Fibroblast of skin of left biceps (primary cell): ENCODE measurements around the gene TNS4.

Source experiments
- DNase-seq, 2 experiments: peaks; one replicate each; pipeline ENCODE4 v3.0.0-alpha.2; 2013; ENCODE audit warnings: low read depth in 2 of 2

Gene TNS4

DNA sequence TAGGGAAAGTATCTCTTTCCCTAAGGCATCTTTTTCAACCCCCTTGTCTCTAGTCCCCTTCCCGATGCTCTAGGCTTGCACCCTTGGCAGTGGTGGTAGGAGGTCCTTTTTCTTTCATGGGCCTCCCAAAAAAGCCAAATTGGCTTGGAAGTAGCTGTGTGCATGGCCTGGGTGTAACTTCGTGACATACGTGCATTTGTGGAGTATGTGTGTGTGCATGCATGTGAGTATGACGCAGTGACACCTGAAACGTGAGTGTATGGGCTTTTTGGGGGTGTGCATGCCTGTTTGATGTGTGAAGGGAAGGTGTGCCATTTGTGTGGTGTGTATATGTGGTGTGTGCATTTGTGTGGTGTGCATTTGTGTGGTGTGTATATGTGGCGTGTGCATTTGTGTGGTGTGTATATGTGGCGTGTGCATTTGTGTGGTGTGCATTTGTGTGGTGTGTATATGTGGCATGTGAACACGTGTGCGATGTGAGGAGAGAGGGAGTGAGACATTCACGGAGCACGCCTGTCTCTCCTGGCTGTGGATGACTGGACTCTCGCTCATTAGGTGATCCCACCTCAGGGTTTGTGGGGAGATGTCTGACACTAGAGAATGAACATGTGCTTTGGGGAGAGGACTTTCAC lies 42.5 kb downstream of the TNS4 start:
- DNase-seq = no peak

DNA sequence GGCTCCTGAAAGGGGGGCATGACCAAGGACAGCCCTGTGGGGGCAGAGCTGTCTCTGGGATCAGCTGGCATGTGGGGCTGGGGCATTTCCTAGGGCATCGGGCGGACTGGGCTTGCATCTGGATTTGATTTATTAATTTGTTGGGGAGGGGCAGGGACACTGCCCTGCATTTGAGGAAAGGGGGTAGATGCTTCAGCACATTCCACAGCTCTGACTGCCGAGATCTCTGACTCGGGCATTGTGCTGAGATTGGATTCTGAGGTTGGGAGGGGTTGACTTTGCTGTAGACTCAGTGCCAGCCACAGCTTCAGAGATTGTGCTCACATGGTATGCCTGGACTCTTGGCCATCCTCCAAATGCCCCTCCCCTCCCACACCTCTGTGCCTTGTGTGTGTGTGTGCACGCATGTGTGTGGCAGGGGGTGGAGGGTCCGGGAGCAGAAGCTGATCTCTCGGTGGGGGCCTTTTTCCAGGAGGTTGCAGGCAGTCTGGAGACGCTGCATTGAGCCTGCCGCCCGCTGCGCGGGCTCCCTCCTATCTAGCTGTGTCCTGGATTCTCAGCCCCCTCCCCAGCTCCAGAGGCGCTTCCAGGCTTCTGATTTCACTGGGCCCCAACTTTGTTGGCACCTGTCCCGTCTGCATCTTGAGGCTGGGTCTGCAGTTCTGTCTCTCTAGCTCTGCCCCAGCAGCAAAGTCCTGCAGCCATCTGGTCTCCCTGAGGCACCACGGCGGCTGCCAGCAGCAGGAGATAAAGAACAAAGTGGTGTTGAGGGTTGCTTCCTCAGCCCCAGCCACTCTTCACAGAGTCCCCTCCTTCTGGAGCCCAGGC lies 43.2 kb downstream of the TNS4 start:
- DNase-seq = peak; percentile 78 to 80

DNA sequence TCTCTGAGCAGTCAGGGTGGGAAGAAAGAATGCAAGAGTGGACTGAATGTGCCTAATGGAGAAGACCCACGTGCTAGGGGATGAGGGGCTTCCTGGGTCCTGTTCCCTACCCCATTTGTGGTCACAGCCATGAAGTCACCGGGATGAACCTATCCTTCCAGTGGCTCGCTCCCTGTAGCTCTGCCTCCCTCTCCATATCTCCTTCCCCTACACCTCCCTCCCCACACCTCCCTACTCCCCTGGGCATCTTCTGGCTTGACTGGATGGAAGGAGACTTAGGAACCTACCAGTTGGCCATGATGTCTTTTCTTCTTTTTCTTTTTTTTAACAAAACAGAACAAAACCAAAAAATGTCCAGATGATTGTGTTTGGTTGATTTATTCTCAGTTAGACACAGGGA lies 44.1 kb downstream of the TNS4 start:
- no peak for DNase-seq

DNA sequence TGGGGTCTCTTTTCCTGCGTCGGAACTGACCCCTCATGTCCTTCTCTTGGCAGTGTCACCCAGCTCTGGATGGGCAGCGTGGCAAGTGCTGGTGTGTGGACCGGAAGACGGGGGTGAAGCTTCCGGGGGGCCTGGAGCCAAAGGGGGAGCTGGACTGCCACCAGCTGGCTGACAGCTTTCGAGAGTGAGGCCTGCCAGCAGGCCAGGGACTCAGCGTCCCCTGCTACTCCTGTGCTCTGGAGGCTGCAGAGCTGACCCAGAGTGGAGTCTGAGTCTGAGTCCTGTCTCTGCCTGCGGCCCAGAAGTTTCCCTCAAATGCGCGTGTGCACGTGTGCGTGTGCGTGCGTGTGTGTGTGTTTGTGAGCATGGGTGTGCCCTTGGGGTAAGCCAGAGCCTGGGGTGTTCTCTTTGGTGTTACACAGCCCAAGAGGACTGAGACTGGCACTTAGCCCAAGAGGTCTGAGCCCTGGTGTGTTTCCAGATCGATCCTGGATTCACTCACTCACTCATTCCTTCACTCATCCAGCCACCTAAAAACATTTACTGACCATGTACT lies 44.9 kb downstream of the TNS4 start:
- no peak for DNase-seq

DNA sequence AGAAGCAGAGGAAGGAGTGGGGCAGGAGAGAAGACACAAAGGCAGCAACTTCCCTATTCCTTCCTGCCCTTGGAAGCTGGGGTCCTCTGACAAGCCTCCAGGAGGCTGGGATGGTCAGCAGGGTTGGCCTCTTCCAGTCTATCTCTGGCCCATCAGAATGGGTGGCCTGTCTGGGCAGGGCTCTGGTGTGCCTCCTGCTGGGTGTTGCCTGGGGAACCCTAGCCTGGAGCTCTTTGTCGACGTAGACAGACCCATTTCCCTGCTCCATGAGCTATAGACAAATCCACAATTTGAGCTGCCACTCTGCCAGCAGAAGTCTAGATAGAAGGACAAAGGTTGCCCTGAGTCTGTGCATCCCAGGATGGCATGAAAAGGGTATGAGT lies 46.8 kb downstream of the TNS4 start:
- DNase-seq = no peak

DNA sequence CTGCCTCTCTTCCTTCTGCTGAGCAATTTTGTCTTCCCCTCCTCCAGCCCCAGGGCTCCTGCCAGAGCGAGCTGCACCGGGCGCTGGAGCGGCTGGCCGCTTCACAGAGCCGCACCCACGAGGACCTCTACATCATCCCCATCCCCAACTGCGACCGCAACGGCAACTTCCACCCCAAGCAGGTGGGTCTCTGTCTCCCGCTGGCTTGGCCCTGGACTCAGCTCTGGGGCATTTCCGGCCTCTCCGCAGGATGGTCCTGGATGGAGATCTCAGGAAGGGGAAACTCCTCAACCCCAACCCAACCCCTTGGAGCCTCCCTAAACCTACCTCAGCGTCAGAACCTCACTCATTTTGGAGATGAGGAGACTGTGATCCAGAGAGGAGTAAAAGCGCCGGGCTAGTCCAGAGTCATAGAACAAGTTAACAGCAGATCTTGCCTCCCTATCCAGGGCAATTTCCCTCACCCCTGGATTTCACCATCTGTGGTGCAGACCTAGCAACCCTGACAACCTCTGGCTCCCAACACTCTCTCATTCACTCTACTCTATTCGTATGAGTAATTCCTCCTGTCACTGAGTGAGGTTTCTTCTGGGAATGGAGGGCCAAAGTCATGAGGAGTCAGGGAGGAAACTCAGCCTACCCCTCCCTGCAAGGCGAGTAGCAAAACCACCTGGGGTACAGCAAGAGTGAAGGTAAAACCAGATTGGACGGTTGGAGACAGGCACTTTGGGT lies 47.4 kb downstream of the TNS4 start:
- no peak for DNase-seq

DNA sequence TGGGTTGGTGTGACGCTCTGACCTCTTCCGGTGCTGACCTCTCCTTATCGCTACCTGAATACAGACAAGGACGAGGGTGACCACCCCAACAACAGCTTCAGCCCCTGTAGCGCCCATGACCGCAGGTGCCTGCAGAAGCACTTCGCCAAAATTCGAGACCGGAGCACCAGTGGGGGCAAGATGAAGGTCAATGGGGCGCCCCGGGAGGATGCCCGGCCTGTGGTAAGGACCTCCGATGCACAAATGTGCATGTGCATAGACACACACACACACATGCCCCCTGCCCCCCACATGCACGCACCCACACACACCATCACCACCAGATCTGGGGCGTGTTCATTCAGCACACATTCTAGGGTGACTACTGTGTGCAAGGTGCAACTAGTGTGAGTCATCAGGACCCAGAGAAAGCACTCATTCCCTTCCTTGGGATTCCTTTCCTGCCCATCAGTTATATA lies 48.5 kb downstream of the TNS4 start:
- DNase-seq = no peak

DNA sequence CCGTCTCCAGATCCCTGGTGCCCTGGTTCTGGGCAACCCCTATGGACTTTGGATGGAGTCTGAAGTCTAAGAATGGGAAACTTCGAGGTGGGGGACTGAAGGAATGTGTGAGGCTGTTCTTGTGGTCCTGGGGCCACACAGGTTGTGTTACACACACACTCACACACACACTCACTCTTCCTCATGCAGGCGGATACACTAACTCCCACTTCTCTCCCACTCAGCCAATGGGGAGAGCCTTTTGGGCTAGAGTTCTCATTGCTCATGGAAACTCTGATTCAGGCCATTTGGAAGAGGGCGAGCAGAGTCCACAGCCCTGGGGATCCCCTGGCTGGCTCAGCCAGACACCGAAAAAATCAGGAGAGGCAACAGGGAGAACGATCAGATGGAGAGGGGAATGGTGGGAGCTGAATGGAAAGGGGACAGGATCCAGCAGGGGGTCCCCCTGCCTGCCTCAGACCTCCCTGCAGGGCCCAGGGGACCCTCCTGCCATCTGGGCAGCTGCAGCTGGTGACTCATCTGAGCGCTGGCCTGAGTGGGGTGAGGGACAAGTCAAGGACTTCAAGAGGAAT lies 49.1 kb downstream of the TNS4 start:
- DNase-seq = peak; percentile 73 to 75

DNA sequence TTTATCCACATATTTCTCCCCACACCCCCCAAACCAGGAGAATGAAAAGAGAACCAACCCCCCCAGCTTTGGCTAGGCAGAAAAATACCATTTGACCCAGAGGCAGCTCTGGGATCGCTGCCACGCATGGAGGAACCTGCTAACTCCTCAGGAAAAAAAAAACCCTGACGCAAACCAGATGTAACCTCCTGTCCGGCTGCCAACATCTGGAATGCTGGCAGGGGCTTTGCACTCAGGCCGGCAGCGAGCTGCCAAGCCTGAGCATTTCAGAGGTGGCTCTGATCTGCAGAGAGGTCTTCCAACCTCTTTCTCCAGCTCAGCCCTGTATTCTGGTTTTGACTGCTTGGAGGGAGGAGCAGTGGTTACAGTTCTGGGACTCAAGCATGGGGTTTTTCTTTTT lies 50.0 kb downstream of the TNS4 start:
- DNase-seq = peak; percentile 88 to 90

DNA sequence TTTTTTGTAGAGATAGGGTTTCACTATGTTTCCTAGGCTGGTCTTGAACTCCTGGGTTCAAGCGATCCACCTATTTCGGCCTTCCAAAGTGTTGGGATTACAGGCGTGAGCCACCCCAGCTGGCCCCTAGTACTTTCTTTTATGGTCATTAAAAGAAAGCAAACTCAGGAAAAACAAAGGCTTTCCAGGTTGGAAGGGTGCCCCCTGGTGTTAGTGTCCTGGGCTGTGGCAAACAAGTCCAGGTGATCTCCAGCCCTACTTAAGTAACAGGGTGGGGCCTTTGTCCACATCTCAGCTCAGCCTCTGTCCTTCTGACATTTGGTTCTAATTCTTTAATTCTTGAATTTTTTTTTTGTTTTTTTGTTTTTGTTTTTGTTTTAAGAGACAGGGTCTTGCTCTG lies 51.2 kb downstream of the TNS4 start:
- DNase-seq = no peak

DNA sequence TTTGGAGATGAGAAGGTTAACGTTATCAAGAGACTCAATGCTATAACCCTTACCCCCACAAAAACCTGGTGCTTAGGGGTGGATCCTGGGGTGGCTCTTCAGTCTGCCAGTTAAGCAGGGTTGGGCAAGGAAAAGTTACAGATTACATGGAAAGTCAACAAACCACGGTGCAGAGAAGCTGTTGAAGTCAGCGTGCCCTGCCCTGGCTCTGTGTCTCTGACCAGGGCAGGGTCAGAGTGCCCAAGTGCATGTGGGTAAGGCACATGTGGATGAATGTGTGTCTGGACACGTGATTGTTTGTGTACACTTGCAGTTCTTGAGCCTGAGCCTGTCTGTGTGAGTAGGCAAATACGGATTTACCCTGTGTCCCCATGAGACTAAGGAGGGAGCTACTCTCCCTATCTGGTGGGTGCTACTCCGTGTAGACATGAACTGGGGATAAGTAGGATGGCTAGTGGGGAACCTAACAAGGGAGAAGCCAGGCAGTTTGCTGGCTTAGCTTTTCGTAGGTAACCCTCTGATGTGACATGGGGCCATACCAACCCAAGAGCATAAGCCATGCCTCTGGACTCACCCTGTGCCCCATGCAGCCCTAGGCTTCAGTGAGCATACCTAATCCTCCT lies 52.7 kb downstream of the TNS4 start:
- no peak for DNase-seq

DNA sequence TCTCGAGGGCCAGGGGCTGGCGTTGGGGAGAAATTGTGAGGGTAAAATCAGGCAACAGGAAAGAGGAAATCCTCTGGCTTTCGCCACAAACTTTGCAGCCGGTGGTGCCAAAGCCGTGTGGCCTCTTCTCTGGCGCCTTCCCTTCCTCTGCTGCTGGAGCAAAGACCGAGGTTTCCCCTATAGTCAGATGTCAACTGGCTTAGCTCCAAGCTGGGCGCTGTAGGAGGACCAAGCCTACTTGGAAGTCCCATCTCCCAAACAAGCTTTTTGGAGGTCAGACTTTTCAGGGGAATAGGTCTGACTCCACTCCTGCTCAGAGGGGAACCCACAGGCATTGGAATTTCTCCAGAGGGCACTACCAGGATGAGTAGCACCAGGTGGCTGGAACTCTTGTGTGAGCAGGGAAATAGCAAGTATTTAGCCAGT lies 53.2 kb downstream of the TNS4 start:
- no peak for DNase-seq

DNA sequence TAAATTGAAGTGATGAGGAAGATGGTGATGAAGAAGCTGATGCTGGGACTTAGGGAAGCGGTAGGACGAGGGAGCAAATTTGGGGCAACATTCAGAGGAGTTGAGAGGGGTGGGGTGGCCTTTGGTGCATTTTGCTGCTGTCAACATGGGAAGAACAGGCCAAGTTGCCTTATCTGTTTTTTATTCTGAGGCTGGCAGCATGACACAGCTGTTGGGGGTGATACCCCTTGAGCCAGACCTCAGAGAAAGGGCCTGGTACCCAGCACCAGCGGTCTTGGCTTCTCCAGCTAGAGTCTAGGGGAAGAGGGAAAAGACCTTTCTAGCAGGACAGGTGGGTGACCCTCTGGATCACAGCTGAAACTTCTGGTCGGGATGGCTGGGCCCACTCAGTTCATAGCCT lies 53.6 kb downstream of the TNS4 start:
- DNase-seq = no peak

DNA sequence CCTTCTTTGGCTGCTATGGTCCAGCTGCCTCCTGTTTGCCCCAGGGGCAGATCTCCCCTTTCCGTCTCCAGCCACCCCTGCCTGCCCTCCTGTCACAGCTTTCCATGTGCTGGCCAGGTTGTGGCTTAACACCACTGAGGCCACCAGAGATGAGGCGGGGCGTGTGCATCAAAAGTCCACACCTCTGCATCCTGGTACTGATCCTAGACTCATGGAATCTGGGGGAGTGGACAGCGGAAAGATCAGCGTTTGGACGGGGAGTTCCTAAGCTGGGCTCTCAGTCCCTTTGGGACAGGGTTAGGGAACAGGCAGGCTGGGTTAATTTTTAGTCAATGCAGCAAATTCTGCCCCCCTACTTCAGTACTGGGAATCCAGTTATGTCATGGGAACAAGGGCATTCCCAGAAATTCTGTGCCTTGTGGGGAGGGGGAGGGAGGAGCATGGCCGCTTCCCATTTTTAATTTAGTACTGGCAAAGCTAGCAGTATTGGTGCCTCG lies 54.2 kb downstream of the TNS4 start:
- DNase-seq = no peak

DNA sequence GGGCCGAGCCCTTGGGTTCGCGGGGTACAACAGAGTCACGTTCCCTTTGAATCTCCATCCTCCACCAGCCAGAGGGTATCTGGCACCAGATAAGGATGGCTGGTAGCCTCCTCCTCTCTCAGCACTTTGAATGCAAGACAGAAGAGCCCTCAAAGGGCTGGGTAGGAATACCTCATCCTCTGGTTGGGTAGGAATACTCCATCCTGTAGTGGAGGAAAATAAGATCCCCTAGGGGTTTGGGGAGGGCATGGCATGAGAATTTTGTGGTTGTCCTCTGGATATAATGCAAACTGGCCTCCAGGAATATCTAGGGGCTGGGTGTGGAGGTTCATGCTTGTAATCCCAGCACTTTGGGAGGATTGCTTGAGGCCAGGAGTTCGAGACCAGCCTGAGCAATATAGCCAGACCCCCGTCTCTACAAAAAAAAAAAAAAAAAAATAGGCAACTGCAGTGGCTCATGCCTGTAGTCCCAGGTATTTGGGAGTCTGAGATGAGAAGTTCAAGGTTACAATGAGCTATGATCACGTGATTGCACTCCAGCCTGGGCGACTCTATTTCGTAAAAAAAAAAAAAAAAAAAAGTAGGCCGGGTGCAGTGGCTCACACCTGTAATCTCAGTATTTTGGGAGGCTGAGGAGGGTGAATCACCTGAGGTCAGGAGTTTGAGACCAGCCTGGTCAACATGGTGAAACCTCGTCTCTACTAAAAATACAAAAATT lies 55.5 kb downstream of the TNS4 start:
- no peak for DNase-seq

DNA sequence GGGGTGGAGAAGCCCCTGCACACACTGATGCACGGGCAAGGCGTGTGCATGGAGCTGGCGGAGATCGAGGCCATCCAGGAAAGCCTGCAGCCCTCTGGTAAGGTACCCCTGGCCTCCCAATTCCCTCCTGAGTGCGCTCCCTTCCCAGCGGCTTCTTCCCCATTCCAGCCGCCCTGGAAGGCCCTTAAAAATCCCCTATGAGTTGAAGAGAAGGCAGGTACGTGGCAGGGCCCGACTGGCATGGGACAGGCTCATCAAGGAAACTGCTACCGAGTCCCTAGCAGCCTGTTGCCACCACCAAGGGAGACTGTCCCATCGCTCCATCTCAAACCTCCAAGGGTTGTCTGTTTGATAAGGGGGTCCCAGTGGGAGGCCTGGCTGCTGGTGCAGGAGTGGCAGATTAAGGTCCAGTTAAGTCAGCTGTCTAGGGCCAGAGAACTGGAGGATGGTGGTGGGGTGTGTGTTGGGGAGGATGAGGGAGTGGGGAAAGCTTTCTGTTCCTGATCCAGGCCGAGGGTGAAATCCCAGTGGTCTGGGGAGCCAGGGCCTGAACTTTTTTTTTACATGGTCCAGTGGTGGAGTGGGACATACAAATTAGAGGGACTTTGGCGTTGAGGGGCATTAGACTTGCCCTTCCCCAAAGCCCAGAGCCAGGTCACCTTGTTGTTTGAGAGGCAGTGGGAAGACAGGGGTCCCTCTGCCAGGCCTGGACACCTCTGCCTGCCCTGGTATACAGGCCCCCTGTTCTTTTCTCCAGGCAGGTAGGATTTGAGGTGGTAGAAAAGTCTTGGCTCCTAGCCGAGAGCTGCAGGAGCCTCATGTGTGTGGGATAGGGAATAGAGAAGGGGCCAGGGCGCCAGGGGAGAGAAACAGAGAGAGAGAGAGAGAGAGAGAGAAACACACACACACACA lies 57.2 kb downstream of the TNS4 start:
- DNase-seq = no peak

DNA sequence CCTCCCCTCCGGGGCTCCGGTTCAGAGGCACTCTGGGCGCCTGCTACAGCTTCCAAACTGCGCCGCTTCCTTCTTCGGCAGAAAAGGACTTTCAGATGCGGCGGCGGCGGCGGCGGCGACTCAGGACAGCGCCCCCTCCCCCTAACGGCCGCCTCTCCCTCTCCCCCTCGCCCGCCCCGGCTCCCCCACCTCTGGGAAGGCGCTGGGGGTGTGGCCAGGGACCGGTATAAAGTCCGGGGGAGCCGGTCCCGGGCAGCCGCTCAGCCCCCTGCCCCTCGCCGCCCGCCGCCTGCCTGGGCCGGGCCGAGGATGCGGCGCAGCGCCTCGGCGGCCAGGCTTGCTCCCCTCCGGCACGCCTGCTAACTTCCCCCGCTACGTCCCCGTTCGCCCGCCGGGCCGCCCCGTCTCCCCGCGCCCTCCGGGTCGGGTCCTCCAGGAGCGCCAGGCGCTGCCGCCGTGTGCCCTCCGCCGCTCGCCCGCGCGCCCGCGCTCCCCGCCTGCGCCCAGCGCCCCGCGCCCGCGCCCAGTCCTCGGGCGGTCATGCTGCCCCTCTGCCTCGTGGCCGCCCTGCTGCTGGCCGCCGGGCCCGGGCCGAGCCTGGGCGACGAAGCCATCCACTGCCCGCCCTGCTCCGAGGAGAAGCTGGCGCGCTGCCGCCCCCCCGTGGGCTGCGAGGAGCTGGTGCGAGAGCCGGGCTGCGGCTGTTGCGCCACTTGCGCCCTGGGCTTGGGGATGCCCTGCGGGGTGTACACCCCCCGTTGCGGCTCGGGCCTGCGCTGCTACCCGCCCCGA lies 58.0 kb downstream of the TNS4 start, which contains the start of gene IGFBP4:
TSS of gene IGFBP4 (plus strand) at position 255 of the 792 bp plus-strand sequence. CDS start at position 541, 286 bp downstream.
- DNase-seq = no peak

DNA sequence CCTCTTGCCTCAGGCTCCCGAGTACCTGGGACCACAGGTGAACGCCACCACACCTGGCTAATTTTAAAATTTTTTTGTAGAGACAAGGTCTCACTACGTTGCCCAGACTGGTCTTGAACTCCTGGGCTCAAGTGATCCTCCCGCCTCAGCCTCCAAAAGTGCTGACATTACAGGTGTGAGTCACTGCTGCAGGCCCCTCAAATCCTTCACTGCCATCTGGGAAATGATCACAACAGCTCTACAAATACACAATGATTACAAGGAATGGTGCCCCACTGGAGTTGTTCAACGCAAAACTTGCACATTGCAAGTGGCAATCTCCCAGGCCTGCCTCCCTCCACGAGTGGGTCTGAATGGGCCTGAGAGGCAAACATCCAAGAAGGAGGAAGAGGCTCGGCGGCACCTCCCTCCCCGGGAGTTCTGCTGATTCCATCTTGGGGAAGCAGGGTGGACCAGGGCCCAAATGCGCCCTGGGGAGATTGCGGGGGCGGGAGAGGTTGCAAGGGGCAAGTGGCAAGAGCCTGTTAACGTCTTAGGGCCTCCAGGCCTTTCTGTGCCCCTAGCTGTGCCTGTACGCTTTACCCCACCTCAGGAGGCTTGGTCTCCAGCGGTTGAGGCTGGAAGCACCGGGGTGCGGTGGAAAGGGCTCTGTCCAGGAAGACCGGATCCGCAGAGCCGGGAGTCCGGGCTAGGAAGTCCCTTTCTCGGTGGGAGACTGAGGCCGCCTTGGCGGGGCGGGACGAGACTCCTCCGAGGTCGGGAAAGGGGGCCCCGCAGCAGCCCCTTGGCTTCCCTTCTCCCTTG lies 58.8 kb downstream of the TNS4 start:
- no peak for DNase-seq
